ENCODE data around the gene CXCL13.

The CXCL13 gene

DNA sequence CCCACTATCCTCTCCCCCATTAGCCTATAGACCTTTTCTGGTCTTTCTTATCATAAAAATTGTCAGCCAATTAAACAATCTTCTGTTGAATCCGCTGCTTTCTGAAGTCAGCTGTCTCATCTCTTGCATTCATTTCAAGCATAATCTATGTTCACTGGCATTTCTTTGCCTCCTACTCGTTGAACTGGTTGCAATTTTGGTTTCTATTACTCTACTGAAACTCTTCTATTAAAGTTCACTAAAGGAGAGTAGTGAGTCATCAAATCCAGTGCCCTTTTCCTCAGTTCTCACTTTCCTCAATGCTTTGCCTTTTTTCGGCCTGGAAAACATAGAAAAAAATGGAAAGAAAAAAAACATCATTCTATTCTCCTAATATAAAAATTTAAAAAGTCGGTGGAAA lies 23.9 kb upstream of the CXCL13 start:
- H3K27me3 ChIP-seq = no peaks in the 10 kb centered on the region
- no peak overlapping the region for H3K4me2 ChIP-seq
- H3K27ac ChIP-seq = no peak overlapping the region
- peaks cover 8% of the 10 kb centered on the region; the same call in 1 of the 2 replicates for H3K9me3 ChIP-seq
- H4K20me1 ChIP-seq = no peaks in the 10 kb centered on the region
- H3K36me3 ChIP-seq = no peaks in the 10 kb centered on the region
- no peak overlapping the region for H3K4me3 ChIP-seq
- no peaks in the 10 kb centered on the region for H3K4me1 ChIP-seq
- TF ChIP-seq Cebpa-rat (IDR thresholded peaks at IDR 0.05) = no peak
- H3K9ac ChIP-seq = no peak overlapping the region

DNA sequence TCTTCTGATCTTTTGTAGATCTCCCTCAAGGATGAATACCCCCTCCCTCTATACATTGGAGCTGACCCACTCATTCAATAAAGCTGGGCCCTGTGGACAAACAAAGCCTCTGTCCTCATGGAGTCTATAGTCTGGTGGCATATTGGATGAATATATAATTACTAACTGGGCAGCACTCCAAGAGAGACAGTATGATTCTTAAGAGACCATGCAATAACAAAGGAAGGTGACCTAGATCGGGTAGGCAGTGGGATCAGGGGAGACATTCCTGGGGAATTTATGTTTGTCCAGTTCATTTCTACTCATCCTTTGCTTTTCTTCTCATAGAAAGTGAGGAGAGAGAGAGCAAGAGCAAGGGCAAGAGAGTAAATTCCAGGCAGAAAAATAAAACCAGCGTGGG lies 23.5 kb upstream of the CXCL13 start:
- Histone ChIP-seq H3K9ac (no peak overlapping the region), H3K4me1 (no peaks in the 10 kb centered on the region), H3K9me3 (peaks cover 8% of the 10 kb centered on the region; the same call in 1 of the 2 replicates), H3K36me3 (no peaks in the 10 kb centered on the region), H3K27me3 (no peaks in the 10 kb centered on the region), H4K20me1 (no peaks in the 10 kb centered on the region), H3K4me2 (no peak overlapping the region), H3K4me3 (no peak overlapping the region), H3K27ac (no peak overlapping the region)
- no peak for TF ChIP-seq Cebpa-rat (IDR thresholded peaks at IDR 0.05)

DNA sequence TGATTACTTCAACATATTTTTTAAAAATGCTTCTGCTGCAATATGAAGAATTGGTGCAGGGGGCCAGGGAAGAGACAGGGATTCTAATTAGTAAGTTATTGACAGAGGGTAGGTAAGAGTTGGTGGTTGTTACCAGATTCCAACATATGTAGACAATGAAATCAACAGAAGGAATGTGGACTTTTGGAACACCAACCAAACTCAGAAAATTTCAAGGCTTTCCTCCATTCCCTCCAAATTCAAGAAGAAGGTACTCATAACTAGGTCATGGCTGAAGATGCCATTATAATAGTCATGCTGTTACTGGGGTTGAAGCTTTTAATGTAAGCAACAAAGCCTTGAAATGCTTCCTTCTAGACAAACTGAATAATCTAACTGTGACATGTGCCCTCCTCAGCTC lies 22.9 kb upstream of the CXCL13 start:
- no peak overlapping the region for H3K4me3 ChIP-seq
- no peaks in the 10 kb centered on the region for H3K27me3 ChIP-seq
- H3K9ac ChIP-seq = no peak overlapping the region
- H3K4me1 ChIP-seq = no peaks in the 10 kb centered on the region
- H3K36me3 ChIP-seq = no peaks in the 10 kb centered on the region
- no peak overlapping the region for H3K4me2 ChIP-seq
- H4K20me1 ChIP-seq = no peaks in the 10 kb centered on the region
- TF ChIP-seq Cebpa-rat (IDR thresholded peaks at IDR 0.05) = no peak
- peaks cover 2% of the 10 kb centered on the region; the same call in 1 of the 2 replicates for H3K9me3 ChIP-seq
- H3K27ac ChIP-seq = no peak overlapping the region

DNA sequence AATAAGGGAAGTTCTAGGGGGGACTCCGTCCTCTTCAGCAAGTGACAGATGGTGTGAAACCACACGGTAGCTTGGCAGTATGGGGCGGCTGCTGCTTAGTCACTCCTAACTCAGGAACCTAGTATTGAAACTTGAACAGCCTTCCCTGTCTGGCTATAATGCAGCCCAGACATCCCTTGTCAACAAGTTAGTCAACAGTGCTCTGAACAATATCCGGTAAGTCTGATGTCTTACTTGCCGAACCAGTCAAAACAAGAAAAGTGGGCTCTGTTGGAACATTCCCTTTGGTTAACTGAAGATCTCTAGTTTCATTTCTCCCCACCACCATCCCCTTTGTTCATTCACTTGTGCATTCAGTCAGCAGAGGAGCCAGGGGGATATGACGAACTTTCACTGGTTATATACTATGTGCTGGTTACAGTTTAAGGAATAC lies 18.7 kb upstream of the CXCL13 start:
- no peaks in the 10 kb centered on the region for H3K9me3 ChIP-seq
- no peak overlapping the region for H3K4me3 ChIP-seq
- no peaks in the 10 kb centered on the region for H3K27me3 ChIP-seq
- H3K27ac ChIP-seq = no peak overlapping the region
- no peaks in the 10 kb centered on the region for H3K4me1 ChIP-seq
- no peaks in the 10 kb centered on the region for H3K36me3 ChIP-seq
- no peaks in the 10 kb centered on the region for H4K20me1 ChIP-seq
- H3K4me2 ChIP-seq = no peak overlapping the region
- no peak for TF ChIP-seq Cebpa-rat (IDR thresholded peaks at IDR 0.05)
- no peak overlapping the region for H3K9ac ChIP-seq

DNA sequence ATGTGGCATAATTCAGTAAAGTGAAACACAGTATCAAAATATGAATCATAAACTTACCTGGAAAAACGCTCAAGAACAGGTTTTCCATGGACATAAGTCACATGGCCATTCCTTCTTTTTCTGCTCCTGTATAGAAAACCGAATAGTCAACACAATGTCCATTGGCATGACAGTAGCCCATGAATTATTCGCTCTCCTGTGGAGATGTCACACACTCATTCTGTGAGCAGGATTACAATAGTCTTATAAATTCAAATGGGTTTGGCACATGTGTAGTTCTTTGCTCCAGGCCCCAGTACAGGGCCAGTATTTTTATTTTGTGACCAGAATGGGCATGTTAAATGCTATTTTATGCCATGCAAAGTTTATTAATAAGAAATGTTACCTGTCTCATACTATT lies 15.1 kb upstream of the CXCL13 start:
- Histone ChIP-seq H3K4me2 (no peak overlapping the region), H3K27me3 (no peaks in the 10 kb centered on the region), H3K9me3 (no peaks in the 10 kb centered on the region), H3K36me3 (no peaks in the 10 kb centered on the region), H3K9ac (no peak overlapping the region), H3K4me1 (no peaks in the 10 kb centered on the region), H3K4me3 (no peak overlapping the region), H3K27ac (no peak overlapping the region), H4K20me1 (no peaks in the 10 kb centered on the region)
- TF ChIP-seq Cebpa-rat (IDR thresholded peaks at IDR 0.05) = no peak

DNA sequence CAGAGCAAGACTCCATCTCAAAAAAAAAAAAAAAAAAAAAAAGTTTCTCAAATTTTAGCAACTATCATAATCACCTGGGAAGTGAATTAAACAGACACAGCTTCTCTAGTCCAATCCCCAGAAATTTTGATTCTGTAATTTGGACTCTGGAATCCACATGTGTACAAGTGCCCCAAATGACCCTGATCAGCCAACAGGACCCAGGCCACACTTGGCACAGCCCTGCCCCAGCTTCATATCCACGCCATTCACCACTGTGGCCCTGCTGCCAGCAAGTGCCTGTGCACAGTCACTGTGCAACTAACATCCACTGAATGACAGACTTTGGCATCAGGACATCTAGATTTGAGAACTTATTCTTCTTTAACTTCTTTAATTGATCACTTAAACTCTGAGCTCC lies 14.1 kb upstream of the CXCL13 start:
- H3K4me2 ChIP-seq = no peak overlapping the region
- no peaks in the 10 kb centered on the region for H4K20me1 ChIP-seq
- no peaks in the 10 kb centered on the region for H3K9me3 ChIP-seq
- no peaks in the 10 kb centered on the region for H3K36me3 ChIP-seq
- no peak overlapping the region for H3K27ac ChIP-seq
- no peak overlapping the region for H3K4me3 ChIP-seq
- H3K27me3 ChIP-seq = no peaks in the 10 kb centered on the region
- no peak for TF ChIP-seq Cebpa-rat (IDR thresholded peaks at IDR 0.05)
- H3K9ac ChIP-seq = no peak overlapping the region
- H3K4me1 ChIP-seq = no peaks in the 10 kb centered on the region

DNA sequence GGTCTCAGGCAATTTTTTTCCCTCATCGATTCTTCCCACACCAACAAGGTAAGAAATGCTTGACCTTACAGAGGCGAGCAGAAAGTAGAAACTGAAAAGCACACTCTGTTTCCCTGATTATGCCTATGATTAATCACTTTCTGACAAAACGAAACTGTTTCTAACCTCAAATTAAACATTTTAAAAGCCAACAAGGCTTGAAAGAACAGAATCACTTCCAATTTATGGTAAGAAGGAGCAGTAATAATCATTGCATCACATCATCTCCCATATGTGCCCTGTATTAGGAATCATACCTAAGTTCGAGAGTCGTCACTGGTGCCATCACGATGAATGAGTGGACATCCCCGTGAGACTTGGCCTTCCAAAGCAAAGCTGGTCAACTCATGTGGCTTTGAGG lies 12.5 kb upstream of the CXCL13 start:
- no peaks in the 10 kb centered on the region for H3K9me3 ChIP-seq

DNA sequence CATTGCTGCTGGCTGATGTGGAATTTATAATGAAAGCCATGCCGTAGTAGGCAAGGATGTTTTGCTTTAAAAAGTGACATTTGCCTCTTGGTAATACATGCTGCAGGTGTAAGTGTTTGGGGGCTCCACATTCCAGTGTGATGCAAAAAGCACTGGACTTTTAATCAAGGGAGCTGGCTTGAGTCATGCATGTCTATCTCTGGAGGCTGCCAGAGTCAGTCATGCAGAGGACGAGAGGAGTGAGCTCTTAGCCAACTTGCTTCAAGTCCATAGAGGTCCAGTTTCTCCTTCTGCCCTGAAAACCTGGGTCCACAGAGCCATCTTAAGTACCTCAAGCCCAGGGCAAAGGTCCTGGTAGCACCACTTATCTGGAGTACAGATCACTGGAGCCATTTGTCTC lies 11.6 kb upstream of the CXCL13 start:
- Histone ChIP-seq H3K4me3 (no peak overlapping the region), H3K27me3 (no peaks in the 10 kb centered on the region), H3K4me1 (no peaks in the 10 kb centered on the region), H3K9ac (no peak overlapping the region), H3K36me3 (no peaks in the 10 kb centered on the region), H4K20me1 (no peaks in the 10 kb centered on the region), H3K27ac (no peak overlapping the region), H3K9me3 (no peaks in the 10 kb centered on the region), H3K4me2 (no peak overlapping the region)
- TF ChIP-seq Cebpa-rat (IDR thresholded peaks at IDR 0.05) = no peak

More for the DNA sequence above, 12.5 kb upstream of the CXCL13 start:
- Histone ChIP-seq H3K4me1 (no peaks in the 10 kb centered on the region), H3K9ac (no peak overlapping the region), H4K20me1 (no peaks in the 10 kb centered on the region), H3K27ac (no peak overlapping the region), H3K4me3 (no peak overlapping the region), H3K27me3 (no peaks in the 10 kb centered on the region), H3K36me3 (no peaks in the 10 kb centered on the region), H3K4me2 (no peak overlapping the region)
- TF ChIP-seq Cebpa-rat (IDR thresholded peaks at IDR 0.05) = no peak

DNA sequence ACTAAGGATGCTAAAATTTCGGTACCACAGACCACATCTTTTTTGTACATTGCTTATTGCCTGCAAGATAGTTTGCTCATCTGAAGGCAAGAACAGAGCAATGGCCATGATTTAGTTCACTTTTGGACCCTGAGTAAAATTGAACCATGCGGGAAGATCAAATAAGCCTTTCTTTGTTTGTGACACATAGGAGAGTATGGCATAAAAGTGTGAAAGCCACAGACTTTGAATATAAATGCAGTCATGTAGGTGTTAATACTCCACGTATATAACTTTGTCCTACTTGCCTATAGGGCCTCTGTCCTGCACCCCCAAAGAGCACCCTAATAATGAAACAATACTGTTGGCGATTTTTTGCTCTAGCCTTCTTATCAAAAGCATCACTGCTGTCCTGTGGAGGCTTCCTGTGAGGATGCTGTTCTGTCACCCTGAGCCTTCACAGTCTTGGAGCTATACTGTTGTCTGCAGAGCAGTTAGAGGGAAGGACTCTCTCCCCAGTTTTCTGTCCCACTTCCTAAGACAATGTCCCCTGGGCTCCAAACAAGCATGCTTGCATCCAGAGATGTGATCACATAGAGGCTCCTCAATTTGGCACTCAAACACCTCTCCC lies 10.2 kb upstream of the CXCL13 start:
- Histone ChIP-seq H3K9ac (no peak overlapping the region), H3K27me3 (no peaks in the 10 kb centered on the region), H3K27ac (no peak overlapping the region), H3K4me1 (no peaks in the 10 kb centered on the region), H3K4me2 (no peak overlapping the region), H3K36me3 (no peaks in the 10 kb centered on the region), H4K20me1 (no peaks in the 10 kb centered on the region), H3K9me3 (no peaks in the 10 kb centered on the region), H3K4me3 (no peak overlapping the region)
- no peak for TF ChIP-seq Cebpa-rat (IDR thresholded peaks at IDR 0.05)

DNA sequence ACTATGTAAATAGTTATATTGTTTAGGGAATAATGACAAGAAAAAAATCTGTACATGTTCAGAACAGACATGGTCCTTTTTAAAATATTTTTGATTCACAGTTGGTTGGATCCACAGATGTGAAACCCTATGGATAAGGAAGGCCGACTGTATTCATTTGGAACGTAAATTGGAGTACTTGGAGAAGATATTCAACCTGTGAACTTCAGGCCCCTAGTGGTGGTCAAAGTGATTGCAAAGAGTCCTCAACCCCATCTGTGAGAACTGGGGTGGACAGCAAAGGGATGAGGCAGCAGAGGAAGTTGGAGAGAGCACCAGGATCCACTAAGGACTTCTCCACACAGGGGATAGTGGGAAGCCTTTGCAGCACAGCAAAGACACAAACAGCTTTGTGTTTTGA lies 6.2 kb upstream of the CXCL13 start:
- no peak overlapping the region for H3K9ac ChIP-seq
- no peaks in the 10 kb centered on the region for H4K20me1 ChIP-seq
- H3K9me3 ChIP-seq = no peaks in the 10 kb centered on the region
- H3K4me2 ChIP-seq = no peak overlapping the region
- no peaks in the 10 kb centered on the region for H3K27me3 ChIP-seq
- no peak for TF ChIP-seq Cebpa-rat (IDR thresholded peaks at IDR 0.05)
- no peak overlapping the region for H3K27ac ChIP-seq
- no peaks in the 10 kb centered on the region for H3K36me3 ChIP-seq
- H3K4me3 ChIP-seq = no peak overlapping the region
- H3K4me1 ChIP-seq = no peaks in the 10 kb centered on the region

Data from BLaER1 (cell line).